GM13976 (cell line): ENCODE data around the gene CCDC34.
A peak's percentile ranks its signal among the peaks of the same experiment; 100 is the strongest.

Experiments used
- DNase-seq: peaks from one replicate; pipeline ENCODE4 v3.0.0; 2012; ENCODE audit warnings: low spot score
- CTCF ChIP-seq: IDR thresholded peaks from 2 replicates; pipeline ENCODE4 v1.5.1; 2012; ENCODE audit warnings: borderline replicate concordance, mild to moderate bottlenecking; ENCODE audit not compliant: insufficient read depth; ENCODE audit errors: extremely low read depth, missing control alignments, control extremely low read depth
- in situ Hi-C: fragments of 300-500 bp; cut with MboI; formaldehyde crosslinking; loops from one replicate; pipeline ENCODE4 v1.12.0; 2022; ENCODE audit warnings: low sequenced_read_pairs, mixed read lengths, inconsistent platforms; ENCODE audit not compliant: unreplicated experiment

CCDC34 gene

GRCh38 chr11:27305751-27306150, 57.3 kb downstream of the CCDC34 start:
- DNase-seq, result no peak
- no peak for TF ChIP-seq CTCF
- in situ Hi-C loops, result no loop called here

GRCh38 chr11:27304514-27304913, 58.5 kb downstream of the CCDC34 start:
- no peak for DNase-seq
- in situ Hi-C loops, result no loop called here
- no peak for TF ChIP-seq CTCF

GRCh38 chr11:27303903-27304302, 59.1 kb downstream of the CCDC34 start:
- no peak for TF ChIP-seq CTCF
- no peak for DNase-seq
- in situ Hi-C loops, result no loop called here

- DNase-seq, result no peak
- in situ Hi-C loops, result no loop called here
- no peak for TF ChIP-seq CTCF
Measured at GRCh38 chr11:27300974-27301373, 62.0 kb downstream of the CCDC34 start.

GRCh38 chr11:27297616-27298015, 65.4 kb downstream of the CCDC34 start:
- in situ Hi-C loops, result no loop called here
- TF ChIP-seq CTCF, result no peak
- DNase-seq, result no peak

GRCh38 chr11:27296497-27296896, 66.5 kb downstream of the CCDC34 start:
- in situ Hi-C loops, result no loop called here
- DNase-seq, result peak; percentile 52

More at GRCh38 chr11:27296497-27296896, 66.5 kb downstream of the CCDC34 start:
- peak; percentile 33 for TF ChIP-seq CTCF
